Right atrium auricular region (tissue), 2 donors: Measurements from ENCODE around the gene PPP1R14C. TPM values are rescaled to one million over a fixed set of nuclear protein-coding genes. Genes with fewer than 3 reads are reported as not detected.

Experiments
- DNase-seq: peaks from one replicate; pipeline ENCODE4 v3.0.0-alpha.2; 2019; ENCODE audit warnings: low spot score
- H3K27ac ChIP-seq, 2 donors: fragments of 200-600 bp; sonication (generic); 1 replicate in 1 of 2; 2 replicates in 1 of 2; pipeline ENCODE4 v1.5.1; 2016 to 2019
- H3K27me3 ChIP-seq, 2 donors: fragments of 200-600 bp; sonication (generic); one replicate each; pipeline versions ENCODE4 v1.5.1 to v1.6.0; 2017 to 2019
- H3K36me3 ChIP-seq: fragments of 200-600 bp; sonication (generic); one replicate; pipeline ENCODE4 v1.5.1; 2016
- H3K4me1 ChIP-seq, 2 donors: fragments of 200-600 bp; sonication (generic); one replicate each; pipeline versions ENCODE4 v1.5.1 to v1.6.0; 2017 to 2019
- H3K4me3 ChIP-seq, 2 donors: fragments of 200-600 bp; sonication (generic); 1 replicate in 1 of 2; 2 replicates in 1 of 2; pipeline ENCODE4 v1.5.1; 2017 to 2019; ENCODE audit warnings: mild to moderate bottlenecking in 1 of 2, moderate library complexity in 1 of 2
- H3K9me3 ChIP-seq, 2 donors: fragments of 200-600 bp; sonication (generic); one replicate each; pipeline ENCODE4 v1.5.1; 2019
- total RNA-seq, 2 donors: library from RNA; depleted of rRNA; stranded (reverse); fragments of >200 nt; gene quantifications; one replicate each; pipeline ENCODE4 v1.1.0, GENCODE V29; 2016
- TF ChIP-seq, protein P1 (sequence below), 2 donors: fragments of 200-600 bp; sonication (generic); IDR thresholded peaks; one replicate each; pipeline ENCODE4 v1.5.1; 2019; ENCODE audit warnings: antibody characterized with exemption in 2 of 2

PPP1R14C gene
- total RNA-seq, 2 donors from 2014 or later, result 85.4 to 130 TPM

DNA sequence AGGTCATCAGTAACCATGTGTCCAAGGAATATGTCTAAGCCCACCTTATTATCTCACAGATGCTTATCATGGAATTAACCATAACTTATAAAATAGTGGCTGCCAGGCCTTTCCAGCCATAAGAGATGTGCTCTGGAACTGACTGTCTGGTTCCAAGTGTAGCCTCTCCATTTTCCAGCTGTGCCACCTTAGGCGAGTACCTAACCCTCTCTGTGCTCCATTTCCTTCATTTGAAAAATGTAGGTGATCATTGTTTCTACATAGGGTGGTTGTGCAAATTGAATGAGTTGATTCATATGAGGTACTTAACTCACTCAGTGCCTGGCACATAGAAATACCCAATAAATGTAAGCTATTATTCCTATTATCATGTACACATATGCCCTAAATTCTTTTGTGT lies 123.5 kb downstream of the PPP1R14C start:
- TF ChIP-seq, protein P1, sequence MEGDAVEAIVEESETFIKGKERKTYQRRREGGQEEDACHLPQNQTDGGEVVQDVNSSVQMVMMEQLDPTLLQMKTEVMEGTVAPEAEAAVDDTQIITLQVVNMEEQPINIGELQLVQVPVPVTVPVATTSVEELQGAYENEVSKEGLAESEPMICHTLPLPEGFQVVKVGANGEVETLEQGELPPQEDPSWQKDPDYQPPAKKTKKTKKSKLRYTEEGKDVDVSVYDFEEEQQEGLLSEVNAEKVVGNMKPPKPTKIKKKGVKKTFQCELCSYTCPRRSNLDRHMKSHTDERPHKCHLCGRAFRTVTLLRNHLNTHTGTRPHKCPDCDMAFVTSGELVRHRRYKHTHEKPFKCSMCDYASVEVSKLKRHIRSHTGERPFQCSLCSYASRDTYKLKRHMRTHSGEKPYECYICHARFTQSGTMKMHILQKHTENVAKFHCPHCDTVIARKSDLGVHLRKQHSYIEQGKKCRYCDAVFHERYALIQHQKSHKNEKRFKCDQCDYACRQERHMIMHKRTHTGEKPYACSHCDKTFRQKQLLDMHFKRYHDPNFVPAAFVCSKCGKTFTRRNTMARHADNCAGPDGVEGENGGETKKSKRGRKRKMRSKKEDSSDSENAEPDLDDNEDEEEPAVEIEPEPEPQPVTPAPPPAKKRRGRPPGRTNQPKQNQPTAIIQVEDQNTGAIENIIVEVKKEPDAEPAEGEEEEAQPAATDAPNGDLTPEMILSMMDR (IDR thresholded peaks at IDR 0.05), result no peak
- H3K27ac ChIP-seq, result no peak overlapping the region
- H3K4me3 ChIP-seq, result no peak overlapping the region
- DNase-seq, result no peak
- H3K4me1 ChIP-seq, result no peaks in the 10 kb centered on the region
- H3K27me3 ChIP-seq, result no peaks in the 10 kb centered on the region
- no peaks in the 10 kb centered on the region for H3K36me3 ChIP-seq
- no peaks in the 10 kb centered on the region for H3K9me3 ChIP-seq

DNA sequence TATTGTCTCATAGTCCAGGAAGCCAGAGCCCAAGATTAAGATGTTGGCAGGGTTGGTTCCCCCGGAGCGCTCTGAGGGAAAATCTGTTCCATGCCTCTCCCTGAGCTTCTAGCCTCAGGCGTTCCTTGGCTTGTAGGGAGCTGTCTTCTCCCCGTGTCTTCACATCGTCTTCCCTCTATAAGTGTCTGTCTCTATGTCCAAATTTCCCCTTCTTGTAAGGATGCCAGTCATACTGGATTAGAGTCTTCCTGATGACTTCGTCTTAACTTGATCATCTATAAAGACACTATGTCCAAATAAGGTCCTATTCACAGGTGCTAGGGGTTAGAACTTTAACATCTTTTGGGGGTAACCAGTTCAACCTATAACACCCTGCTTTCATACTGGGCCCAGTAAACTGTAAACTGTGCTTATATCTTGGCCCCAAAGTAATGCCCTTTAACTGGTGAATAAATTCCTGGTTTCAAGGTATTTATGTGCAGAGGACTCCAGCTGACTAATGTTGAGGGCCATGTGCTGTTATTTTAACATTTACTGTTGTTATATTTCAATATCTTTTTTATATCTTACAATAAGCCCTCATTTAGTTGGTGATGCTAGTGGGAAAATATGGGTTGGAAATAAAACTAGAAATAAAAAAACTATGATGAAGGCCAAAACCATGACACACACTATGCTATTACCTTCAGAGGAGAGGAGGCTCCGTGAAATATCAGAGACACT lies 124.3 kb downstream of the PPP1R14C start:
- Histone ChIP-seq H3K27ac (no peak overlapping the region), H3K36me3 (no peaks in the 10 kb centered on the region), H3K4me3 (no peak overlapping the region), H3K4me1 (no peaks in the 10 kb centered on the region), H3K9me3 (no peaks in the 10 kb centered on the region), H3K27me3 (no peaks in the 10 kb centered on the region)
- DNase-seq, result no peak
- TF ChIP-seq, protein P1 (IDR thresholded peaks at IDR 0.05), result no peak

DNA sequence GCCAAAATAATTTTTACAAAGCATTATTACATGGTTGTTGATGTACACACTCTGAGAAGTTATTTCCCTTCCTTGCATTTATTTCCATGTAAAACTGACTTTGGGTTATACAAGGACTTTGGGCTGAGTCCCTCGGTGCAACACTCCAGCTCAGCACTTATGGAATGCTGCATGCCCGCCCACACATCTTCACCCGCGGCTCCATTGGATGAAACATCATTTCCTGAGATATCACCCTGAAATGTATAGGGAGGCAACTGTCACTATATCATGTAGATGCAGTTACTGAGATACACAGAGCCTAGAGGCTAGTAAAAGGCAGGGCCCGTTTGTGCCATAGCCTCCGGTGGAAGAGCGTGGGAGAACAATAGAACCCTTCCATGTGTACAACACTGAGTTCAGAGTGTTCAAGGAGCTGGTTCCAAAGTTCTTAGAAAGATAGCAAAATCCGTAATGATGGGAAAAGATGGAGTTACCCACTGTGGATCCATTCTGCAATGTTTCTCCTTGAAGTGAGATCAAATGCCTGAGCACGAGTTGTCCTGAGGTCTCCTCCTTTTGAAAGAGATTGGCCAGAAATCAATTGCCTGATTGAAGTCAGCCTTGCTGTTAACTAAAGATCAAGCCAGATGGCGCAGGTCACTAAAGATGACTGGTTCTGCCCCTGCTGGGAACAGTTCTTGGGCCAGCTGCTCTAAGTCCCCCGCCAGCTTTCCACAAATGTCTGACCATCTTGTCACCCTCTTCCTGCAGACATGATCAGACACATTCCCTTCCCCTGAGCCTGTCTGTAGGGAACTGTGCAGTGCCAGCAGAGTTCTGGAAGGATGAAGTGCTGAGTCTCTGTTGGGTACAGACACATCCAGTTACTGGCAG lies 125.1 kb downstream of the PPP1R14C start:
- Histone ChIP-seq H3K36me3 (no peaks in the 10 kb centered on the region), H3K27me3 (no peaks in the 10 kb centered on the region), H3K4me1 (no peaks in the 10 kb centered on the region), H3K27ac (no peak overlapping the region), H3K9me3 (no peaks in the 10 kb centered on the region), H3K4me3 (no peak overlapping the region)
- TF ChIP-seq, protein P1 (IDR thresholded peaks at IDR 0.05), result no peak
- DNase-seq, result no peak

DNA sequence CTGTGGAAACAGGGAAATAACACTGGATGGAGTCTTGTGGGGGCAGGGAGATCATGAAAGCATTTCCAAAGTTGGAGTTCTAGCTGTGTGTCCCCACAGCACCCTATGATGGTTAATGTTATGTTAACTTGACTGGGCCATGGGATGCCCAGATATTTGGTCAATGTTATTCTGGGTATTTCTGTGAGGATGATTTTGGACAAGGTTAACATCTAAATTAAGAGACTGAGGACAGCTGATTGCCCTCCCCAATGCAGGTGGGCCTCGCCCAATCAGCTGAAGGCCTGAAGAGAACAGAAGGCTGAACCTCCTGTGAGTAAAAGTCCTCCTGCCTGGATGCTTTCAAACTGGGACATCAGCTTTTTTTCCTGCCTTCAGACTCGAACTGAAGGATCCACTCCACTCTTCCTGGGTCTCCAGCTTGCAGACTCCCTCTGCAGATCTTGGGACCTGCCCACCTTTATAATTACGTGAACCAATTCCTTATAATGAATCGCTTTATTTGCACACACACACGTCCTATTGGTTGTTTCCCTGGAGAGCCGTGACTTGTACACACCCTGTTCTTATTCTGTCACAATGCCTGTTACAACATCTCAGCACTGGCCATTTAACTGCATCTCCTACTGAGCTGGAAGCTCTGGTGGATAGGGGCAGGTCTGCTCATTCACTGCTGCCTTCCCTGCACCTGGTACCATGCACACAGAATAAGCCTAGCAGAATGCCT lies 126.4 kb downstream of the PPP1R14C start:
- Histone ChIP-seq H3K4me1 (no peaks in the 10 kb centered on the region), H3K4me3 (no peak overlapping the region), H3K9me3 (no peaks in the 10 kb centered on the region), H3K36me3 (no peaks in the 10 kb centered on the region), H3K27ac (no peak overlapping the region), H3K27me3 (no peaks in the 10 kb centered on the region)
- TF ChIP-seq, protein P1 (IDR thresholded peaks at IDR 0.05), result no peak
- no peak for DNase-seq

DNA sequence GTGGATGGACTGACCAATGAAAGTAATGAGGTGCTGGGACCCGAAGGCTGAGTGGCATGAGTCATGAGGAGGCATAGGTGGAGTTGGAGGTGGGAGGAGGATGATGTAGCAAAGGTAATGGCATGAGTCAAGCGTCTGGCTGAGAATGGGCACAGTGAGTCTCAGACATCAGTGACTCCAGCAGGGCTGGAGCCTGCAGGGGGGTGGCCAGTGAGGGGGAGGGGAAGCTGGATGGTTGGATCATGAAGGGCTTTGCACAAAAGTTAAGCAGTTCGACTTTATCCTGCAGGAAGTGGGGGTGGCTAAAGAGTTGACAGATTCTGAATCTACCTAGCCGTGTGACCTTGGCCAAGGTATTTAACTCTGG lies 127.0 kb downstream of the PPP1R14C start:
- Histone ChIP-seq H3K27ac (no peak overlapping the region), H3K4me3 (no peak overlapping the region), H3K27me3 (no peaks in the 10 kb centered on the region), H3K36me3 (no peaks in the 10 kb centered on the region), H3K9me3 (no peaks in the 10 kb centered on the region), H3K4me1 (no peaks in the 10 kb centered on the region)
- DNase-seq, result no peak
- TF ChIP-seq, protein P1 (IDR thresholded peaks at IDR 0.05), result no peak
